Measurements from ENCODE around the gene PTGES2.
"Not testable (repeated sequence)": the region's sequence is repeated elsewhere in the genome, so short reads cannot be mapped to it uniquely, and the experiment has no call there.

The PTGES2 gene

DNA sequence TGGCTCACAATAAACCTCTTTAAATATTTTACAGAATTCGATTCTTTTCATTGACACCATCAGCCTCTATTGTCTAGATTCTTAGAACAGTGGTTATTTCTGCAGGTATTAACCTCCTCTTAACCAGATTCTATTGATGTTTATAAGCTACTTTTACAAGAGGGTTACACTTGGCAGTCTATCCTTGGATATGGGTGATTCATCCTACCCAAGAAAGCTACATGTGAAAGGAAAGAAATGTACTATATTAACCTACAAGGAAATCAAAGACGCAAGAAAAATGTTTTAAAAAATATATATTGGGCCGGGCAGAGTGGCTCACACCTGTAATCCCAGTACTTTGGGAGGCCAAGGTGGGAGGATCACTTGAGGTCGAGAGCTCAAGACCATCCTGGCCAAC is 42.8 kb downstream of the PTGES2 start:
- no peak for DNase-seq

- peak; percentile 52 to 56 (median 55) for DNase-seq
These were observed 45.4 kb downstream of the PTGES2 start for GRCh38 chr9:128082151-128082550.

DNA sequence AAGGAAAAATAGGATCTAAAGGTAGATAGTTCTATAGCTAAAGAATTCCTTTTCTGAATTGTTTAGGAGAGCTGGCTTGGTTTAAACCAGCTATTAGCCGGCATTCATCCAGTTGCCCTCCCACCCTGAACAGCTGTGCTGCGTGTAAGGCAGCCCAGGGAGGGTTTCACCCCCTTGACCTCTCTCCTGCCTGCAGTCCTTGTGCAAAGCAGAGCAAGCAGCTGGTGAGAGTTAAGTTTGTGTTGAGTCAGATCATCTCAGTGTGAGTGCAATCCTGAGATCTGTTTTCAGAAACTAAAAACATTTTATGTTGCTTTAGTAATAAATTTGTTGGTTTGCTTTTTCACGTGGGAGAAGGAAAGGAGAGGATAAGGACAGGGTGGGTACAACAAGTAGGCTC is 46.5 kb downstream of the PTGES2 start:
- DNase-seq = no peak

DNA sequence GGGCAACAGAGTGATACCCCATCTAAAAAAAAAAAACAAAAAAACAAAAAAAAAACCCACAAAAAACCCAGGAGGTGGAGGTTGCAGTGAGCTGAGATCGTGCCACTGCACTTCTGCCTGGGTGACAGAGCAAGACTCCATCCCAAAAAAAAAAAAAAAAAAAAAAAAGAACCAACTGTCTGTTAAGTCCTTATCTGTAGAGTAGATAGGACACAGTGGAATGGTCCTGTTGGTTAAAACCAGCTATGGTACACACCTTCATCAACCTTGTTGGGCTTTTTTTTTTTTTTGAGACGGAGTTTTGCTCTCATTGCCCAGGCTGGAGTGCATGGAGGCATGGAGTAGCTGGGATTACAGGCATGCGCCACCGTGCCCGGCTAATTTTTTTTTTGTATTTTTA is 47.3 kb downstream of the PTGES2 start:
- DNase-seq = no peak

GRCh38 chr9:128078504-128079434 is 48.8 kb downstream of the PTGES2 start:
- DNase-seq = peak; percentile 67 to 77 (median 69)

- no peak for DNase-seq
These were observed 49.6 kb downstream of the PTGES2 start for GRCh38 chr9:128077847-128078503.

GRCh38 chr9:128073253-128073886 is 54.2 kb downstream of the PTGES2 start:
- no peak for DNase-seq

DNA sequence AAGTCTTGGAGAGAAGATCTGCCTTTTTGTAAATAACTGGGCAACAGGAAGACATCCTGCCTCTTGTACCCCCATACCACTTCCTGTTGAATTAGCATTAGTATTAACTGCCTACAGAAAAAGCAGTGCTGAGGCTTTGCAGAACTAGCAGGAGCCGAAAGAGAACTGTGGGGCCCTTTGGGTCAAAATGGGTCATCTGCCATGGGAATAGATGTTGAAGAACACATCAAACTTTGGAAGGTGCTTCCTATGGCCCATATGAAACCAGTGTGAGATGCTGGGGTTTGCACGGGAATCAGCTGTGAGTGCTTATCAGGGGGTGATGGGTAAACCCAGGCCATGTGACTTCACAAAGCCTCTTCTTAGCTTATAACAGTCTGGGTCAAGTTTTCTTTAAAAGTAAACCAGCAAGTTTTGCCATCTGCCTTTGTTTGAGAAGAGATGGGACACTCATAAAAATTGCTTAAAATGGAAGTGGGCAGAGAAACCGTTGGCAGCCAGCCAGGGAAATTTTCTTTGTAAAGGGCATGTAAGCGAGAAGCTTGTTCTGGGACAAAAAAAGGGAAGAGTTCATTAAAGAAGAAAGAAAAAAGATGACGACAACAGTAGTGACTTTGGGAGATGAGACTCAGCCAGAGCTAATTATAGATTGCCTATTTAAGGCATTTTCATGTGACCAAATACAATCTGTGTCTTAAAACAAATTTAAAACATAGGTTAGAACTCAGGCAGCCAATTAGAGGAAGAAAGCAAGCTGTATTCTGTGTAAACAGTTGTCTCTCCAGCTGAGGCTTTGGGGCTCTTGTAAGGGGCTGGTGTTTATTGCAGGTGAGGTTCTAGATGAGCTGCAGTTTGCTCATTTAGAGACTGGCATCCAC is 55.1 kb downstream of the PTGES2 start:
- peak; percentile 97 to 99 (median 99) for DNase-seq

- DNase-seq = not testable (repeated sequence)
These were observed 56.1 kb downstream of the PTGES2 start for GRCh38 chr9:128071475-128071874.

GRCh38 chr9:128070874-128071273 is 56.7 kb downstream of the PTGES2 start:
- no peak for DNase-seq
